ENCODE data around the gene SLC4A1AP. TPM values are rescaled to one million over a fixed set of nuclear protein-coding genes. Genes with fewer than 3 reads are reported as not detected.
"Not testable (repeated sequence)": the region's sequence is repeated elsewhere in the genome, so short reads cannot be mapped to it uniquely, and the experiment has no call there.

Gene SLC4A1AP
- total RNA-seq, 1 donor from 2014 or later, result 20.5 TPM

GRCh38 chr2:27671235-27671634 is 7.5 kb downstream of the SLC4A1AP start:
- no peaks in the 10 kb centered on the region for H3K27me3 ChIP-seq (ENCODE audit: control insufficient read depth, insufficient read depth, low read length)
- DNase-seq (ENCODE audit: low read depth) (no peak), FAIRE-seq (no peak)
- TF ChIP-seq, protein P1, sequence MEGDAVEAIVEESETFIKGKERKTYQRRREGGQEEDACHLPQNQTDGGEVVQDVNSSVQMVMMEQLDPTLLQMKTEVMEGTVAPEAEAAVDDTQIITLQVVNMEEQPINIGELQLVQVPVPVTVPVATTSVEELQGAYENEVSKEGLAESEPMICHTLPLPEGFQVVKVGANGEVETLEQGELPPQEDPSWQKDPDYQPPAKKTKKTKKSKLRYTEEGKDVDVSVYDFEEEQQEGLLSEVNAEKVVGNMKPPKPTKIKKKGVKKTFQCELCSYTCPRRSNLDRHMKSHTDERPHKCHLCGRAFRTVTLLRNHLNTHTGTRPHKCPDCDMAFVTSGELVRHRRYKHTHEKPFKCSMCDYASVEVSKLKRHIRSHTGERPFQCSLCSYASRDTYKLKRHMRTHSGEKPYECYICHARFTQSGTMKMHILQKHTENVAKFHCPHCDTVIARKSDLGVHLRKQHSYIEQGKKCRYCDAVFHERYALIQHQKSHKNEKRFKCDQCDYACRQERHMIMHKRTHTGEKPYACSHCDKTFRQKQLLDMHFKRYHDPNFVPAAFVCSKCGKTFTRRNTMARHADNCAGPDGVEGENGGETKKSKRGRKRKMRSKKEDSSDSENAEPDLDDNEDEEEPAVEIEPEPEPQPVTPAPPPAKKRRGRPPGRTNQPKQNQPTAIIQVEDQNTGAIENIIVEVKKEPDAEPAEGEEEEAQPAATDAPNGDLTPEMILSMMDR (IDR thresholded peaks at IDR 0.05; ENCODE audit: insufficient read depth, low read length, severe bottlenecking), result no peak
- peaks cover 5% of the 10 kb centered on the region for H3K36me3 ChIP-seq (ENCODE audit: control insufficient read depth, insufficient read depth, low read length)
- H3K4me3 ChIP-seq (ENCODE audit: low read depth, low read length), result no peak overlapping the region

GRCh38 chr2:27672723-27673486 is 9.2 kb downstream of the SLC4A1AP start:
- no peaks in the 10 kb centered on the region for H3K27me3 ChIP-seq (ENCODE audit: control insufficient read depth, insufficient read depth, low read length)
- TF ChIP-seq, protein P1 (IDR thresholded peaks at IDR 0.05; ENCODE audit: insufficient read depth, low read length, severe bottlenecking), result no peak
- peaks cover 5% of the 10 kb centered on the region for H3K36me3 ChIP-seq (ENCODE audit: control insufficient read depth, insufficient read depth, low read length)
- FAIRE-seq (no peak), DNase-seq (ENCODE audit: low read depth) (no peak)
- no peak overlapping the region for H3K4me3 ChIP-seq (ENCODE audit: low read depth, low read length)

DNA sequence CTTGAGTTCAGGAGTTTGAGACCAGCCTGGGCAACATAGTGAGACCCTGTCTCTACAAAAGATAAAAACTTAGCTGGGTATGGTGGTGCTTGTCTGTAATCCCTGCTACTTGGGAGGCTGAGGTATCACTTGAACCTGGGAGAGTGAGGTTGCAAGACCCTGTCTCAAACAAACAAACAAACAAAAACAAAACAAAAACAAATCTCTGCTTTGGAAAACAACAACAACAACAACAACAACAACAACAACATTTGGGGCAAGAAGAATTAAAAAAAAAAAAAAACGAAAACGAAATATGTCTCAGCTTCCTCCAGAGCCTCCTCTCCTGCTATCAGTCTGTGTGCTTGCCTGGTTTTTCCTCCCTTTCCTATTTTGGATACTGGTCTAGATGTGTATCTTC is 16.9 kb downstream of the SLC4A1AP start:
- no peak for FAIRE-seq
- TF ChIP-seq, protein P1 (IDR thresholded peaks at IDR 0.05; ENCODE audit: insufficient read depth, low read length, severe bottlenecking), result no peak
- Histone ChIP-seq H3K36me3 (ENCODE audit: control insufficient read depth, insufficient read depth, low read length) (peaks cover 5% of the 10 kb centered on the region), H3K4me3 (ENCODE audit: low read depth, low read length) (no peak overlapping the region), H3K27me3 (ENCODE audit: control insufficient read depth, insufficient read depth, low read length) (no peaks in the 10 kb centered on the region)
- no peak for DNase-seq (ENCODE audit: low read depth)

- FAIRE-seq (no peak), DNase-seq (ENCODE audit: low read depth) (peak; percentile 42)
- Histone ChIP-seq H3K27me3 (ENCODE audit: control insufficient read depth, insufficient read depth, low read length) (no peaks in the 10 kb centered on the region), H3K4me3 (ENCODE audit: low read depth, low read length) (no peak overlapping the region), H3K36me3 (ENCODE audit: control insufficient read depth, insufficient read depth, low read length) (peaks cover 5% of the 10 kb centered on the region)
- TF ChIP-seq, protein P1 (IDR thresholded peaks at IDR 0.05; ENCODE audit: insufficient read depth, low read length, severe bottlenecking), result no peak
Measured at GRCh38 chr2:27681841-27682240, 18.2 kb downstream of the SLC4A1AP start.

GRCh38 chr2:27682334-27682771 is 18.7 kb downstream of the SLC4A1AP start:
- DNase-seq (ENCODE audit: low read depth), result peak; percentile 95

DNA sequence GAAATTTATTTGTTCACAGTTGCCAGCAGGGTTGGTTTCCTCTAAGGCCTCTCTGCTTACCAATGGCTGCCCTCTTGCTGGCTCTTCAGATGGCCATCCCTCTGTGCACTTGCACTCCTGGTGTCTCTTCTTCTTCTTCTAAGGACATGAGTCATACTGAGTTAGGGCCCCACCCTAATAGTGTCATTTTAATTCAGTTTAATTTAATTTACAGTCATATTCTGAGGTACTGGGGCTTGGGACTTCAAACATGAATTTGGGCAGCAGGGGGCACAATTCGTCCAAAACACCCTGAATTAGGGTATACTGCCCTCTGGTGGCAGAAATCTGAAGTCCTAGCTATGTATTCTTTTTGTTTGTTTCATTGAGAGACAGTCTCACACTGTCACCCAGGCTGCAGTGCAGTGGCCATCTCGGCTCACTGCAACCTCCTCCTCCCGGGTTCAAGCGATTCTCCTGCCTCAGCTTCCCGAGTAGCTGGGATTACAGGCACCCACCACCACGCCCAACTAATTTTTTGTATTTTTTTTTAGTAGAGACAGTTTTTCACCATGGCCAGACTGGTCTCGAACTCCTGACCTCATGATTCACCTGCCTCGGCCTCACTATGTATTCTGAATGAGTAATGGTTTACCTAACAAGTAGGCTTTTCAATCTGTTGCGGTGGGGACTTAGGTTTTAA is 19.8 kb downstream of the SLC4A1AP start:
- TF ChIP-seq, protein P1 (IDR thresholded peaks at IDR 0.05; ENCODE audit: insufficient read depth, low read length, severe bottlenecking), result peak; percentile 89
- peaks cover 3% of the 10 kb centered on the region for H3K36me3 ChIP-seq (ENCODE audit: control insufficient read depth, insufficient read depth, low read length)

More at GRCh38 chr2:27682334-27682771, 18.7 kb downstream of the SLC4A1AP start:
- H3K27me3 ChIP-seq (ENCODE audit: control insufficient read depth, insufficient read depth, low read length); H3K4me3 ChIP-seq (ENCODE audit: low read depth, low read length); FAIRE-seq; H3K36me3 ChIP-seq (ENCODE audit: control insufficient read depth, insufficient read depth, low read length): not testable (repeated sequence)

DNA sequence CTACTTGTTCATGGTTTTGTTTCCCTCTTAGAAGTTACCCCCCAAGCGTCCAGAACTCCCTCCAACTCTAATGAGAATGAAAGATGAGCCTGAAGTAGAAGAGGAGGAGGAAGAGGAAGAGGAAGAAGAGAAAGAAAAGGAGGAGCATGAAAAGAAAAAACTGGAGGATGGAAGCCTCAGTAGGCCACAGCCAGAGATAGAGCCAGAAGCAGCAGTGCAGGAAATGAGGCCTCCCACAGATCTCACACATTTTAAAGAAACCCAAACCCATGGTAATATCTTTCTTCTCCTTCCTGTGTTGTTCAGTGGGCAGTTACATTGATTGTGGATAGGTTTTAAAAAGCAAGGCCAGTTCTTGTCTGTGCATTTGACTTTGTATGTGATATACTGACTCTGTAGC is 21.3 kb downstream of the SLC4A1AP start:
- DNase-seq (ENCODE audit: low read depth); H3K36me3 ChIP-seq (ENCODE audit: control insufficient read depth, insufficient read depth, low read length): not testable (repeated sequence)

More for the DNA sequence above, 19.8 kb downstream of the SLC4A1AP start:
- no peak for FAIRE-seq
- Histone ChIP-seq H3K4me3 (ENCODE audit: low read depth, low read length) (no peak overlapping the region), H3K27me3 (ENCODE audit: control insufficient read depth, insufficient read depth, low read length) (no peaks in the 10 kb centered on the region)
- peak; percentile 91 for DNase-seq (ENCODE audit: low read depth)

More for the DNA sequence above, 21.3 kb downstream of the SLC4A1AP start:
- H3K27me3 ChIP-seq (ENCODE audit: control insufficient read depth, insufficient read depth, low read length); FAIRE-seq; H3K4me3 ChIP-seq (ENCODE audit: low read depth, low read length): not testable (repeated sequence)

All from bronchial epithelial cell (primary cell).